ENCODE measurements around the gene PARN.

GRCh38 chr16:14569213-14569612 lies 60.8 kb downstream of the PARN start:
- TF ChIP-seq POLR2A (IDR thresholded peaks at IDR 0.05; ENCODE audit: extremely low read depth, insufficient read length), result no peak
- no peak for TF ChIP-seq MYC (IDR thresholded peaks at IDR 0.05; ENCODE audit: low read depth, low read length)
- no peak for TF ChIP-seq CTCF (IDR thresholded peaks at IDR 0.05; ENCODE audit: low read depth, low read length)
- TF ChIP-seq, protein P1, sequence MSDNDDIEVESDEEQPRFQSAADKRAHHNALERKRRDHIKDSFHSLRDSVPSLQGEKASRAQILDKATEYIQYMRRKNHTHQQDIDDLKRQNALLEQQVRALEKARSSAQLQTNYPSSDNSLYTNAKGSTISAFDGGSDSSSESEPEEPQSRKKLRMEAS (IDR thresholded peaks at IDR 0.05; ENCODE audit: low read depth, low read length), result no peak
